Measurements from ENCODE around the gene MRPS18A.

- TF ChIP-seq CTCF (IDR thresholded peaks at IDR 0.05) (no peak), EZH2 (IDR thresholded peaks at IDR 0.05; ENCODE audit: borderline replicate concordance, insufficient read depth, low read depth, low read length, poor library complexity, severe bottlenecking) (no peak)
Observed at GRCh38 chr6:43702171-43702533, 14.6 kb upstream of the MRPS18A start.

Data from B cell (primary cell).